ENCODE measurements around the gene ANKFY1.

The ANKFY1 gene

GRCh38 chr17:4235372-4236279 lies 28.2 kb downstream of the ANKFY1 start:
- no peak overlapping the region for H3K18ac ChIP-seq (ENCODE audit: low read length)
- no peak overlapping the region for H3K14ac ChIP-seq (ENCODE audit: low read length)
- H3K4me3 ChIP-seq (ENCODE audit: low read depth, low read length), result no peak overlapping the region
- H2BK5ac ChIP-seq (ENCODE audit: low read depth, low read length, poor library complexity), result peak overlapping the region; percentile 48
- no peak overlapping the region for H3K27ac ChIP-seq (ENCODE audit: low read depth, low read length)
- no peak overlapping the region for H3K23ac ChIP-seq (ENCODE audit: low read length)
- H3K36me3 ChIP-seq (ENCODE audit: control insufficient read depth in 1 of 2, insufficient read depth in 2 of 2, low read length in 2 of 2), result peaks cover 12 to 13% of the 10 kb centered on the region in 2 experiments
- H2AK5ac ChIP-seq (ENCODE audit: low read length), result no peak overlapping the region
- H2BK120ac ChIP-seq (ENCODE audit: insufficient read depth, low read length, poor library complexity), result no peak overlapping the region
- H2AFZ ChIP-seq (ENCODE audit: insufficient read depth, low read length, poor library complexity), result no peak overlapping the region
- DNase-seq, result no peak
- H3K9me3 ChIP-seq (ENCODE audit: insufficient read depth, low read depth, low read length), result no peaks in the 10 kb centered on the region
- no peak overlapping the region for H3K4me2 ChIP-seq (ENCODE audit: low read length)
- no peaks in the 10 kb centered on the region for H3K27me3 ChIP-seq (ENCODE audit: insufficient read depth, low read length)
- no peak overlapping the region for H4K12ac ChIP-seq (ENCODE audit: low read depth, low read length)
- no peak overlapping the region for H3K9ac ChIP-seq (ENCODE audit: low read length)
- peak overlapping the region; percentile 75 for H2BK12ac ChIP-seq (ENCODE audit: low read length)
- H3K79me2 ChIP-seq (ENCODE audit: control insufficient read depth, insufficient read depth, low read length, poor library complexity), result no peaks in the 10 kb centered on the region
- WGBS (ENCODE audit: extremely low coverage, insufficient coverage, insufficient read length), result no CpG with 5 or more reads among the region's 8 CpGs
- H3K4me1 ChIP-seq (ENCODE audit: control insufficient read depth in 1 of 2, insufficient read depth in 2 of 2, low read length in 2 of 2), result peaks cover 6 to 14% of the 10 kb centered on the region in 2 experiments
- H4K91ac ChIP-seq (ENCODE audit: low read depth, low read length), result peak overlapping the region; percentile 62
- H4K8ac ChIP-seq (ENCODE audit: low read depth, low read length), result no peak overlapping the region
- H3K4ac ChIP-seq (ENCODE audit: low read depth, low read length), result no peak overlapping the region
- peaks cover 10% of the 10 kb centered on the region for H3K79me1 ChIP-seq (ENCODE audit: low read length)

- no peak overlapping the region for H3K4me3 ChIP-seq (ENCODE audit: low read depth, low read length)
- H3K4me1 ChIP-seq (ENCODE audit: control insufficient read depth in 1 of 2, insufficient read depth in 2 of 2, low read length in 2 of 2), result peaks cover 9 to 18% of the 10 kb centered on the region in 2 experiments
- no peak overlapping the region for H4K12ac ChIP-seq (ENCODE audit: low read depth, low read length)
- H3K9me3 ChIP-seq (ENCODE audit: insufficient read depth, low read depth, low read length), result no peaks in the 10 kb centered on the region
- no peak overlapping the region for H3K23ac ChIP-seq (ENCODE audit: low read length)
- H3K27me3 ChIP-seq (ENCODE audit: insufficient read depth, low read length), result no peaks in the 10 kb centered on the region
- no peak overlapping the region for H3K4ac ChIP-seq (ENCODE audit: low read depth, low read length)
- no peak overlapping the region for H2AK5ac ChIP-seq (ENCODE audit: low read length)
- H3K27ac ChIP-seq (ENCODE audit: low read depth, low read length), result no peak overlapping the region
- peaks cover 6 to 9% of the 10 kb centered on the region in 2 experiments for H3K36me3 ChIP-seq (ENCODE audit: control insufficient read depth in 1 of 2, insufficient read depth in 2 of 2, low read length in 2 of 2)
- no peak overlapping the region for H2BK12ac ChIP-seq (ENCODE audit: low read length)
- H3K9ac ChIP-seq (ENCODE audit: low read length), result no peak overlapping the region
- DNase-seq, result no peak
- no peak overlapping the region for H4K8ac ChIP-seq (ENCODE audit: low read depth, low read length)
- peaks cover 13% of the 10 kb centered on the region for H3K79me1 ChIP-seq (ENCODE audit: low read length)
- no peak overlapping the region for H4K91ac ChIP-seq (ENCODE audit: low read depth, low read length)
- H2BK120ac ChIP-seq (ENCODE audit: insufficient read depth, low read length, poor library complexity), result no peak overlapping the region
- no peaks in the 10 kb centered on the region for H3K79me2 ChIP-seq (ENCODE audit: control insufficient read depth, insufficient read depth, low read length, poor library complexity)
- no peak overlapping the region for H3K4me2 ChIP-seq (ENCODE audit: low read length)
- H3K18ac ChIP-seq (ENCODE audit: low read length), result no peak overlapping the region
- H2BK5ac ChIP-seq (ENCODE audit: low read depth, low read length, poor library complexity), result no peak overlapping the region
- H3K14ac ChIP-seq (ENCODE audit: low read length), result no peak overlapping the region
- no peak overlapping the region for H2AFZ ChIP-seq (ENCODE audit: insufficient read depth, low read length, poor library complexity)
These were observed 29.4 kb downstream of the ANKFY1 start for GRCh38 chr17:4234401-4234800.

- Histone ChIP-seq H3K79me1 (ENCODE audit: low read length) (peaks cover 15% of the 10 kb centered on the region), H4K12ac (ENCODE audit: low read depth, low read length) (no peak overlapping the region), H2AFZ (ENCODE audit: insufficient read depth, low read length, poor library complexity) (no peak overlapping the region), H2AK5ac (ENCODE audit: low read length) (no peak overlapping the region), H3K18ac (ENCODE audit: low read length) (no peak overlapping the region), H3K27ac (ENCODE audit: low read depth, low read length) (no peak overlapping the region), H4K8ac (ENCODE audit: low read depth, low read length) (no peak overlapping the region), H3K23ac (ENCODE audit: low read length) (no peak overlapping the region), H2BK5ac (ENCODE audit: low read depth, low read length, poor library complexity) (no peak overlapping the region), H3K9me3 (ENCODE audit: insufficient read depth, low read depth, low read length) (no peaks in the 10 kb centered on the region), H3K4me3 (ENCODE audit: low read depth, low read length) (no peak overlapping the region), H3K36me3 (ENCODE audit: control insufficient read depth in 1 of 2, insufficient read depth in 2 of 2, low read length in 2 of 2) (peaks cover 6 to 7% of the 10 kb centered on the region in 2 experiments), H3K4ac (ENCODE audit: low read depth, low read length) (no peak overlapping the region), H3K4me2 (ENCODE audit: low read length) (no peak overlapping the region), H2BK120ac (ENCODE audit: insufficient read depth, low read length, poor library complexity) (no peak overlapping the region), H3K4me1 (ENCODE audit: control insufficient read depth in 1 of 2, insufficient read depth in 2 of 2, low read length in 2 of 2) (peaks cover 11 to 18% of the 10 kb centered on the region in 2 experiments), H3K9ac (ENCODE audit: low read length) (no peak overlapping the region), H3K27me3 (ENCODE audit: insufficient read depth, low read length) (no peaks in the 10 kb centered on the region), H2BK12ac (ENCODE audit: low read length) (no peak overlapping the region), H3K79me2 (ENCODE audit: control insufficient read depth, insufficient read depth, low read length, poor library complexity) (no peaks in the 10 kb centered on the region), H4K91ac (ENCODE audit: low read depth, low read length) (no peak overlapping the region), H3K14ac (ENCODE audit: low read length) (no peak overlapping the region)
- no CpG with 5 or more reads among the region's 7 CpGs for WGBS (ENCODE audit: extremely low coverage, insufficient coverage, insufficient read length)
- no peak for DNase-seq
These were observed 30.0 kb downstream of the ANKFY1 start for GRCh38 chr17:4233668-4234258.

- Histone ChIP-seq H3K18ac (ENCODE audit: low read length) (no peak overlapping the region), H3K27ac (ENCODE audit: low read depth, low read length) (peak overlapping the region; percentile 16), H3K79me2 (ENCODE audit: control insufficient read depth, insufficient read depth, low read length, poor library complexity) (no peaks in the 10 kb centered on the region), H3K4me1 (ENCODE audit: control insufficient read depth in 1 of 2, insufficient read depth in 2 of 2, low read length in 2 of 2) (peaks cover 15 to 18% of the 10 kb centered on the region in 2 experiments), H2BK12ac (ENCODE audit: low read length) (no peak overlapping the region), H2BK120ac (ENCODE audit: insufficient read depth, low read length, poor library complexity) (peak overlapping the region; percentile 4), H4K12ac (ENCODE audit: low read depth, low read length) (no peak overlapping the region), H3K14ac (ENCODE audit: low read length) (no peak overlapping the region), H3K4me2 (ENCODE audit: low read length) (no peak overlapping the region), H3K79me1 (ENCODE audit: low read length) (peaks cover 17% of the 10 kb centered on the region), H4K91ac (ENCODE audit: low read depth, low read length) (no peak overlapping the region), H4K8ac (ENCODE audit: low read depth, low read length) (peak overlapping the region; percentile 3), H3K36me3 (ENCODE audit: control insufficient read depth in 1 of 2, insufficient read depth in 2 of 2, low read length in 2 of 2) (peaks cover 4 to 6% of the 10 kb centered on the region in 2 experiments), H3K4ac (ENCODE audit: low read depth, low read length) (no peak overlapping the region), H3K27me3 (ENCODE audit: insufficient read depth, low read length) (no peaks in the 10 kb centered on the region), H2AFZ (ENCODE audit: insufficient read depth, low read length, poor library complexity) (no peak overlapping the region), H3K4me3 (ENCODE audit: low read depth, low read length) (no peak overlapping the region), H3K9ac (ENCODE audit: low read length) (no peak overlapping the region), H3K23ac (ENCODE audit: low read length) (no peak overlapping the region), H2AK5ac (ENCODE audit: low read length) (no peak overlapping the region), H3K9me3 (ENCODE audit: insufficient read depth, low read depth, low read length) (no peaks in the 10 kb centered on the region), H2BK5ac (ENCODE audit: low read depth, low read length, poor library complexity) (no peak overlapping the region)
- no CpG with 5 or more reads among the region's 4 CpGs for WGBS (ENCODE audit: extremely low coverage, insufficient coverage, insufficient read length)
- no peak for DNase-seq
These were observed 31.5 kb downstream of the ANKFY1 start for GRCh38 chr17:4232168-4232813.

Measured in trophoblast cell (in vitro differentiated cells and primary cell).